Retinal pigment epithelial cell (primary cell): ENCODE results near the gene ANKDD1A.

ENCODE experiments used
- DNase-seq: peaks from one replicate; pipeline ENCODE4 v3.0.0-alpha.2; 2010; ENCODE audit warnings: low read depth
- H3K4me3 ChIP-seq: 2 replicates; pipeline ENCODE4 v1.5.1; 2011; ENCODE audit warnings: mild to moderate bottlenecking, low read length, control low read depth, moderate library complexity
- TF ChIP-seq, protein P1 (sequence below): conservative IDR thresholded peaks from 2 replicates; pipeline ENCODE4 v1.5.1; 2011; ENCODE audit warnings: low read depth, low read length, control low read depth, inconsistent platforms

Gene ANKDD1A

DNA sequence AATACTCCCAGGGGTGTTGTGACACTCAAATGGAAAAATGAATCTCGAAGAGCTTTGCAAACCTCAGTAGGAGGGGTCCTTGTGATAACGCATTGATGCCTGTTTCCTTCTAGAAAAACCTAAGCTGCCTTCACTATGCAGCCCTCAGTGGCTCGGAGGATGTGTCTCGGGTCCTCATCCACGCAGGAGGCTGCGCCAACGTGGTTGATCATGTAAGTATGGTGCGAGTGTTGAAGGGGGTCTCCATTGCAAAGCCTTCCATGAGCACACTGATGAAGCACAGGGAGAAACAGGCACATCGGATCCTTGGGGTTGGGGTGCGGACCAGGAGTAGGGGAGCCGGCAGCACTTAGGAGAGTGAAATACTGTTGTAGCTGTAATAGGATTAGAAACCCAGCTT, 22.3 kb downstream of the ANKDD1A start:
- DNase-seq = no peak
- no peak overlapping the region for H3K4me3 ChIP-seq
- TF ChIP-seq, protein P1, sequence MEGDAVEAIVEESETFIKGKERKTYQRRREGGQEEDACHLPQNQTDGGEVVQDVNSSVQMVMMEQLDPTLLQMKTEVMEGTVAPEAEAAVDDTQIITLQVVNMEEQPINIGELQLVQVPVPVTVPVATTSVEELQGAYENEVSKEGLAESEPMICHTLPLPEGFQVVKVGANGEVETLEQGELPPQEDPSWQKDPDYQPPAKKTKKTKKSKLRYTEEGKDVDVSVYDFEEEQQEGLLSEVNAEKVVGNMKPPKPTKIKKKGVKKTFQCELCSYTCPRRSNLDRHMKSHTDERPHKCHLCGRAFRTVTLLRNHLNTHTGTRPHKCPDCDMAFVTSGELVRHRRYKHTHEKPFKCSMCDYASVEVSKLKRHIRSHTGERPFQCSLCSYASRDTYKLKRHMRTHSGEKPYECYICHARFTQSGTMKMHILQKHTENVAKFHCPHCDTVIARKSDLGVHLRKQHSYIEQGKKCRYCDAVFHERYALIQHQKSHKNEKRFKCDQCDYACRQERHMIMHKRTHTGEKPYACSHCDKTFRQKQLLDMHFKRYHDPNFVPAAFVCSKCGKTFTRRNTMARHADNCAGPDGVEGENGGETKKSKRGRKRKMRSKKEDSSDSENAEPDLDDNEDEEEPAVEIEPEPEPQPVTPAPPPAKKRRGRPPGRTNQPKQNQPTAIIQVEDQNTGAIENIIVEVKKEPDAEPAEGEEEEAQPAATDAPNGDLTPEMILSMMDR = no peak

DNA sequence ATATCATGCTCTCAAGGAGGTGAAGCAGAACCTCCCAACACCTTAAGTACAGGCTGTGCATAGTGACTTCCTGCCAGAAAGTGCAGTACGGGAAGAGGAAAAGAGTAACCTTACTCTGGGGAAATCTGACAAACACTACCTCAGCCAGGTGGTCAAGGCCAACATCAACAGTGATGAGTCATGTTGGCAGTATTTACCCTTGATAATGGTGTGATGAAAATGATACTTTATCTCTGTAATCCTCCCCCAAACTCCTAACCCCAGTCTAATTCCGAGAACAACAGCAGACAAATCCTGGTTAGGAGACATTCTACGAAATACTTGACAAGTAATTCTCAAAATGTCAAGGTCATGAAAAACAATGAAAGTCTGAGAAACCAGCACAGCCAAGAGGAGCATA, 26.5 kb downstream of the ANKDD1A start:
- TF ChIP-seq, protein P1 = no peak
- no peak for DNase-seq
- H3K4me3 ChIP-seq = no peak overlapping the region

DNA sequence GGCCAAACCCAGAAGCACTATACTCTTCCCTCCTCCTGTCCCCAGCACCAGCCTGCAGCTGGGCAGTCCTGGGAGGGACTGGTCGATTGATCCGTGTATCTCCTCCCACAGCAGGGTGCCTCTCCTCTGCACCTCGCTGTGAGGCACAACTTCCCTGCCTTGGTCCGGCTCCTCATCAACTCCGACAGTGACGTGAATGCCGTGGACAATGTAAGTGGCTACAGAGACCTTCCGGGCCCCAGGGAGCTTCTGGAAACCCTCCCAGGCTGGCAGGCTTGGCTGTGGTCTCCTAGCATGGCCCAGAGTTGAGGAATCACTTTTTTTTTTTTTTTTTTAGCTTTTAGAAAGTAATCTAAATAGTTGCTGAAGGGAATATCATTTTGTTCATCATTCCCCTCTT, 30.7 kb downstream of the ANKDD1A start:
- DNase-seq = no peak
- TF ChIP-seq, protein P1 = no peak
- H3K4me3 ChIP-seq = no peak overlapping the region

DNA sequence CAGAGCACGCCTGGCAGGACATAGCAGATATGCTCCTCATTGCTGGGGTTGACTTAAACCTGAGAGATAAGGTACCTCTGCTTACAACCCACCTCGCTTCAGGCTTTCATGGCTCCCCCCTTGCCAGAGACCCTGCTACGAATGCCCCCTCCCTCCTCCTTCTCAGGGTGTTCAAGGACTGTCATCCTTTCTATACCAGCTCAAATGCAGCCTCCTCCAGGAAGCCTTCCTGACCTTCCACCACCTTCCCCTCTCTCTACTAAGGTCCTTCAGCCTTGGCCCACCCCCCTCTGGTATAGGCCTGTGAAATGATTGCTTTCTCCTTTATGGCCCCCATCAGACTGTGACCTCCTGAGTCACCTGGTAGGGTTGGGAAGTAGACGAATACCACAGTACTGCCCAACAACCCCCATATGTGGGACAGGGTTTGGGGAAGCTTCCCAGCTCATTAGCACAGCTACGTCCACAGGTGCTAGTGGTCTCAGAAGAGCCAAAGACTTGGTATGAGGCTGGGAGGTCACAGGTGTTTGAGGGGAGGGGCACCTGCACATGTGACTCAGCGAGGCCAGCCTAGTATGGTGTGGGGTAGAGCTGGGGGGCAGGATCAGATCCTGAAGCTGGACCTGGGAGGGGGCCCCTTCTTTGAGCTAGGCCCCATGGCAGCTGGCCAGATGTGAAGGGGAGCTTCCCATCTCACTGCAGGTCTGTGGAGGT, 32.0 kb downstream of the ANKDD1A start:
- TF ChIP-seq, protein P1 = no peak
- no peak overlapping the region for H3K4me3 ChIP-seq
- DNase-seq = no peak

DNA sequence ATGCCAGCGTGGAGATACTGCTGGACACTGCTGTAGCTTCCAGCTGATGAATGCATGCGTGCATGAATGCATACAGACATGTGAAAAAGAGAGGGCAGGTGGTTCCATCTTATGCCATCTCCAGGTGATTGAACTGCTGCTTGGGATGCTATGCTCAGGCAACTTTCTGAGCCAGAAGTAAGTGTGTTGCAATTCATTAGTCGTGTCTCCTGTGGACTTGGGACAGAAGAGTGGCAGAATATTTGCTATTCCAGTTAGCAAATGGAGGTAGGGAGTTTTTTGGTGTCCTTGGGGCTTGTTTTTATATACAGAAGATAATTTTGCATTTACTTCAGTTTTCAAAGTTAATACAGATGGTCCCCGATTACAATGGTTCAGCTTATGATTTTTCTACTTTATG, 33.3 kb downstream of the ANKDD1A start:
- DNase-seq = no peak
- TF ChIP-seq, protein P1 = no peak
- H3K4me3 ChIP-seq = no peak overlapping the region

DNA sequence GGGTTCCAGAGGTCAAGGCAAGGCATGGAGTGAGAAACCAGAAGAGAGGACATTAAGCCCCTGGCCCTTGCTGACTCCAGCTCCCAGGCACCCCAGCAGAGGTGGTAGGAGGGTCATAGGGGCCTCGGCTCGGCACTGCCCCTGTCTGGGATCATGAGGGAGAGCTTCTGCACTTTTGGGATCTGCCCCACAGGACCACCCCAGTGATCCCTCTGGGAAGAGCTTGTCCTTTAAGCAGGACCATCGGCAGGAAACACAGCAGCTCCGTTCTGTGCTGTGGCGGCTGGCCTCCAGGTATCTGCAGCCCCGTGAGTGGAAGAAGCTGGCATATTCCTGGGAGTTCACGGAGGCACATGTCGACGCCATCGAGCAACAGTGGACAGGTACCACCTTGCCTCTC, 35.5 kb downstream of the ANKDD1A start:
- H3K4me3 ChIP-seq = no peak overlapping the region
- TF ChIP-seq, protein P1 = no peak
- DNase-seq = no peak

DNA sequence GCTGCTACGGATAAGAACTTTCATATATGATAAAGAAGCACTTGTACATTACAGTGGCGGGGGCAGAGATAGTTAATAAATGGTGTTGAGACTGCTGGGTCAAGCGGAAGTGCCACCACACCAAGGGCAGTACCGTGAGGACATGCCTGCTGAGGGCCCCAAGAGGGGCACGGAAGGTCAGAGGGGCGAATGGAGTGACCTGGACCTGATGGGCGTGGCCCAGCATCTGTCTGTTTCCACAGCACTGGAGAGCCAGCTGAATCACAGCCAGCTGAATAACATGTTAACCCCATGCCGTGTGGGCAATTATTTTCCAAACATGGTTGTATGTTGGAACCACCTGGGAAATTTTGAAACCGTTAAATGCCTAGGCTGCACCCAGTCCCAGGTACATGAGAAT, 37.2 kb downstream of the ANKDD1A start:
- TF ChIP-seq, protein P1 = no peak
- no peak overlapping the region for H3K4me3 ChIP-seq
- DNase-seq = no peak
